ENCODE results near the gene MIOX. TPM values are rescaled to one million over a fixed set of nuclear protein-coding genes. Genes with fewer than 3 reads are reported as not detected.

Gene MIOX
- total and polyA plus RNA-seq, 2 experiments from 2014 or later: not detected

DNA sequence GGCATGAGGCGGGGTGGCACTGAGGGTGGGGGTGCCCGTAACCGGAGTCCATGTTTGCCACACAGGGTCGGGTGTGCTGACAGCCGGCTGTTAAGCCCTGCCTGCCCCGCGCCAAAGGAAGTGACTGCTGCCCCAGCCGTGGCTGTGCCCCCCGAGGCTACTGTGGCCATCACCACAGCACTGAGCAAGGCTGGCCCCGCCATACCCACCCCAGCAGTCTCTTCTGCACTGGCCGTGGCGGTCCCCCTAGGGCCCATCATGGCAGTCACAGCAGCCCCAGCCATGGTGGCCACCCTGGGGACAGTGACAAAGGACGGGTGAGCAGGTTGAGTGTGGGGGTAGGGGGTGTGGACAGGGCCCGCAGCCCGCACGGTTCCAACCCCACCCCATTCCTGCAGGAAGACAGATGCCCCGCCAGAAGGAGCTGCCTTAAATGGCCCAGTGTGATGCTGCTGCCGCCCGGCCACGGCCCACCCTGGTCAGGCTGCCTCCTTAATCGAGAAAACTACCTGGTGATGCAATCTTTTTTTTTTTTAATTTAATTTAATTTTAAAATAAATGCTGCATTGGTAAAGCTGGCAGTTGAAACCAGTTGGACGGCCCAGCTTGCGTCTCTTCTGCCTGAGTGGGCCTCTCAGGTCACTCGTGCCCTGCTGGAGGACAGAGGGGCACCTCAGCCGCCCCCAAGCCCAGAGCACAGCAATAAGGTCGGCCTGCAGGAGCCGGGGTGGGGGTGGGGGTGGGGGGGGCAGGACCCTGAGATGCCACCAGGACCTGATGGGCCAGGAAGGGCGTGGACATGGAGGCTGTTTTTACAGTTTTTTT is 42.6 kb upstream of the MIOX start:
- Mint-ChIP-seq H3K9me3 (no peaks in the 10 kb centered on the region), H3K27ac (no peak overlapping the region), H3K4me3 (no peak overlapping the region), H3K36me3 (ENCODE audit: low read depth) (peaks cover 13% of the 10 kb centered on the region), H3K4me1 (peaks cover 17% of the 10 kb centered on the region), H3K27me3 (ENCODE audit: insufficient read depth, low read depth, poor library complexity) (peaks cover 26% of the 10 kb centered on the region)
- TF ChIP-seq POLR2AphosphoS5 (IDR thresholded peaks at IDR 0.05; ENCODE audit: low read depth) (peak; percentile 26; the same call in 1 of the 2 replicates), CREB1 (CRISPR knock-in tag; IDR thresholded peaks at IDR 0.05; ENCODE audit: low read depth) (no peak), EZH2phosphoT487 (IDR thresholded peaks at IDR 0.05; ENCODE audit: unreplicated experiment) (no peak)
- H3K4me1 ChIP-seq (ENCODE audit: insufficient read depth): no peaks in the 10 kb centered on the region; the same call in 1 of the 2 replicates
- no peak overlapping the region for H3K4me2 ChIP-seq
- no peaks in the 10 kb centered on the region for H3K79me2 ChIP-seq (replicated peaks; ENCODE audit: insufficient read depth)
- H3K9me2 ChIP-seq (ENCODE audit: insufficient read depth): no peaks in the 10 kb centered on the region
- no peak overlapping the region for H3K4me3 ChIP-seq
- H3K36me3 ChIP-seq (ENCODE audit: insufficient read depth): no peaks in the 10 kb centered on the region
- H3K27me3 ChIP-seq (ENCODE audit: insufficient read depth): no peaks in the 10 kb centered on the region
- no peak for ATAC-seq
- peaks cover 5% of the 10 kb centered on the region; the same call in 1 of the 2 replicates for H3F3A ChIP-seq (replicated peaks; ENCODE audit: low read depth)
- H2AFZ ChIP-seq: no peak overlapping the region
- peaks cover 5% of the 10 kb centered on the region; the same call in 1 of the 2 replicates for H4K20me1 ChIP-seq (replicated peaks; ENCODE audit: insufficient read depth)
- no peak overlapping the region for H3K27ac ChIP-seq (ENCODE audit: low read depth)
- no peak for DNase-seq (ENCODE audit: low spot score)

DNA sequence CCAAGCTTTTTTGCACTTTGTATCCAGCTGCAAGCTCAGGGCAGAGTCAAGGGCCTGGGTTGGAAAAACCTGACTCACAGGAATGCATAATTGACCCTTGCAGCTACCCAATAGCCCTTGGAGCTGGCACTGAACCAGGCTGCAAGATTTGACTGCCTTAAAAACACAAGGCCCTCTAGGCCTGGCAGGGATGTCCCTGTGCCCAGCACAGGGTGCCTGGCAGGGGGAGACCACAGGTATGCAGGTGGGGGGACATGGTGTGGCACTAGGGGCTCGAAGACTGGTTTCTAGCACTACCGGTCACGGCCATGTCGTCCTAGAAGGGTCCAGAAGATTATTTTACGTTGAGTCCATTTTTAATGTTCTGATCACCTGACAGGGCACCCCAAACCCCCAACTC is 42.0 kb upstream of the MIOX start:
- Mint-ChIP-seq H3K27ac (no peak overlapping the region; the same call in 1 of the 2 replicates), H3K27me3 (ENCODE audit: insufficient read depth, low read depth, poor library complexity) (peaks cover 28% of the 10 kb centered on the region), H3K9me3 (no peaks in the 10 kb centered on the region), H3K4me1 (peaks cover 17% of the 10 kb centered on the region), H3K36me3 (ENCODE audit: low read depth) (peaks cover 19% of the 10 kb centered on the region), H3K4me3 (no peak overlapping the region)
- DNase-seq (ENCODE audit: low spot score) (no peak), ATAC-seq (no peak)
- Histone ChIP-seq H3K4me1 (ENCODE audit: insufficient read depth) (no peaks in the 10 kb centered on the region; the same call in 1 of the 2 replicates), H3K27ac (ENCODE audit: low read depth) (0 out of 2 replicates have a peak overlapping the region, but pooled peaks have one; percentile 50), H3K4me2 (no peak overlapping the region), H2AFZ (no peak overlapping the region), H3K27me3 (ENCODE audit: insufficient read depth) (no peaks in the 10 kb centered on the region), H3K9me2 (ENCODE audit: insufficient read depth) (no peaks in the 10 kb centered on the region), H3K36me3 (ENCODE audit: insufficient read depth) (no peaks in the 10 kb centered on the region), H3K79me2 (replicated peaks; ENCODE audit: insufficient read depth) (no peaks in the 10 kb centered on the region), H4K20me1 (replicated peaks; ENCODE audit: insufficient read depth) (peaks cover 5% of the 10 kb centered on the region; the same call in 1 of the 2 replicates), H3F3A (replicated peaks; ENCODE audit: low read depth) (peaks cover 5% of the 10 kb centered on the region; the same call in 1 of the 2 replicates), H3K4me3 (no peak overlapping the region)
- TF ChIP-seq CTCF (conservative IDR thresholded peaks at IDR 0.05; ENCODE audit: low read depth in 2 of 2) (no peak), STAT1 (IDR thresholded peaks at IDR 0.05; ENCODE audit: unreplicated experiment) (no peak), ZNF331 (CRISPR knock-in tag; IDR thresholded peaks at IDR 0.05; ENCODE audit: low read depth) (no peak)
- TF ChIP-seq, protein P1, sequence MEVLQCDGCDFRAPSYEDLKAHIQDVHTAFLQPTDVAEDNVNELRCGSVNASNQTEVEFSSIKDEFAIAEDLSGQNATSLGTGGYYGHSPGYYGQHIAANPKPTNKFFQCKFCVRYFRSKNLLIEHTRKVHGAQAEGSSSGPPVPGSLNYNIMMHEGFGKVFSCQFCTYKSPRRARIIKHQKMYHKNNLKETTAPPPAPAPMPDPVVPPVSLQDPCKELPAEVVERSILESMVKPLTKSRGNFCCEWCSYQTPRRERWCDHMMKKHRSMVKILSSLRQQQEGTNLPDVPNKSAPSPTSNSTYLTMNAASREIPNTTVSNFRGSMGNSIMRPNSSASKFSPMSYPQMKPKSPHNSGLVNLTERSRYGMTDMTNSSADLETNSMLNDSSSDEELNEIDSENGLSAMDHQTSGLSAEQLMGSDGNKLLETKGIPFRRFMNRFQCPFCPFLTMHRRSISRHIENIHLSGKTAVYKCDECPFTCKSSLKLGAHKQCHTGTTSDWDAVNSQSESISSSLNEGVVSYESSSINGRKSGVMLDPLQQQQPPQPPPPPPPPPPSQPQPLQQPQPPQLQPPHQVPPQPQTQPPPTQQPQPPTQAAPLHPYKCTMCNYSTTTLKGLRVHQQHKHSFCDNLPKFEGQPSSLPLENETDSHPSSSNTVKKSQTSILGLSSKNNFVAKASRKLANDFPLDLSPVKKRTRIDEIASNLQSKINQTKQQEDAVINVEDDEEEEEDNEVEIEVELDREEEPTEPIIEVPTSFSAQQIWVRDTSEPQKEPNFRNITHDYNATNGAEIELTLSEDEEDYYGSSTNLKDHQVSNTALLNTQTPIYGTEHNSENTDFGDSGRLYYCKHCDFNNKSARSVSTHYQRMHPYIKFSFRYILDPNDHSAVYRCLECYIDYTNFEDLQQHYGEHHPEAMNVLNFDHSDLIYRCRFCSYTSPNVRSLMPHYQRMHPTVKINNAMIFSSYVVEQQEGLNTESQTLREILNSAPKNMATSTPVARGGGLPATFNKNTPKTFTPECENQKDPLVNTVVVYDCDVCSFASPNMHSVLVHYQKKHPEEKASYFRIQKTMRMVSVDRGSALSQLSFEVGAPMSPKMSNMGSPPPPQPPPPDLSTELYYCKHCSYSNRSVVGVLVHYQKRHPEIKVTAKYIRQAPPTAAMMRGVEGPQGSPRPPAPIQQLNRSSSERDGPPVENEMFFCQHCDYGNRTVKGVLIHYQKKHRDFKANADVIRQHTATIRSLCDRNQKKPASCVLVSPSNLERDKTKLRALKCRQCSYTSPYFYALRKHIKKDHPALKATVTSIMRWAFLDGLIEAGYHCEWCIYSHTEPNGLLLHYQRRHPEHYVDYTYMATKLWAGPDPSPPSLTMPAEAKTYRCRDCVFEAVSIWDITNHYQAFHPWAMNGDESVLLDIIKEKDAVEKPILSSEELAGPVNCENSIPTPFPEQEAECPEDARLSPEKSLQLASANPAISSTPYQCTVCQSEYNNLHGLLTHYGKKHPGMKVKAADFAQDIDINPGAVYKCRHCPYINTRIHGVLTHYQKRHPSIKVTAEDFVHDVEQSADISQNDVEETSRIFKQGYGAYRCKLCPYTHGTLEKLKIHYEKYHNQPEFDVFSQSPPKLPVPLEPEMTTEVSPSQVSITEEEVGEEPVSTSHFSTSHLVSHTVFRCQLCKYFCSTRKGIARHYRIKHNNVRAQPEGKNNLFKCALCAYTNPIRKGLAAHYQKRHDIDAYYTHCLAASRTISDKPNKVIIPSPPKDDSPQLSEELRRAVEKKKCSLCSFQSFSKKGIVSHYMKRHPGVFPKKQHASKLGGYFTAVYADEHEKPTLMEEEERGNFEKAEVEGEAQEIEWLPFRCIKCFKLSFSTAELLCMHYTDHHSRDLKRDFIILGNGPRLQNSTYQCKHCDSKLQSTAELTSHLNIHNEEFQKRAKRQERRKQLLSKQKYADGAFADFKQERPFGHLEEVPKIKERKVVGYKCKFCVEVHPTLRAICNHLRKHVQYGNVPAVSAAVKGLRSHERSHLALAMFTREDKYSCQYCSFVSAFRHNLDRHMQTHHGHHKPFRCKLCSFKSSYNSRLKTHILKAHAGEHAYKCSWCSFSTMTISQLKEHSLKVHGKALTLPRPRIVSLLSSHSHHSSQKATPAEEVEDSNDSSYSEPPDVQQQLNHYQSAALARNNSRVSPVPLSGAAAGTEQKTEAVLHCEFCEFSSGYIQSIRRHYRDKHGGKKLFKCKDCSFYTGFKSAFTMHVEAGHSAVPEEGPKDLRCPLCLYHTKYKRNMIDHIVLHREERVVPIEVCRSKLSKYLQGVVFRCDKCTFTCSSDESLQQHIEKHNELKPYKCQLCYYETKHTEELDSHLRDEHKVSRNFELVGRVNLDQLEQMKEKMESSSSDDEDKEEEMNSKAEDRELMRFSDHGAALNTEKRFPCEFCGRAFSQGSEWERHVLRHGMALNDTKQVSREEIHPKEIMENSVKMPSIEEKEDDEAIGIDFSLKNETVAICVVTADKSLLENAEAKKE (CRISPR knock-in tag; IDR thresholded peaks at IDR 0.05): no peak
